ENCODE measurements around the gene CRP.
"Not testable (repeated sequence)": the region's sequence is repeated elsewhere in the genome, so short reads cannot be mapped to it uniquely, and the experiment has no call there.

CRP gene

GRCh38 chr1:159714529-159714928, at the start of gene CRP:
Gene CRP, minus strand, starts transcription at chr1:159714589. Its CDS starts 104 bp downstream, at chr1:159714485.
- H3K9me3 Mint-ChIP-seq (ENCODE audit: low read depth), result peaks cover 9% of the 10 kb centered on the region
- peaks cover 16% of the 10 kb centered on the region for H3K27me3 Mint-ChIP-seq
- peaks cover 5% of the 10 kb centered on the region for H3K36me3 Mint-ChIP-seq
- H3K27ac Mint-ChIP-seq, result no peak within 1 kb of the TSS
- H3K4me3 Mint-ChIP-seq, result no peak within 1 kb of the TSS
- no peaks in the 10 kb centered on the region for H3K4me1 Mint-ChIP-seq (ENCODE audit: low read depth)

- H3K9me3 Mint-ChIP-seq (ENCODE audit: low read depth), result no peaks in the 10 kb centered on the region
- peaks cover 4% of the 10 kb centered on the region for H3K27me3 Mint-ChIP-seq
- H3K27ac Mint-ChIP-seq, result no peak overlapping the region
- H3K36me3 Mint-ChIP-seq, result peaks cover 2% of the 10 kb centered on the region
- H3K4me1 Mint-ChIP-seq (ENCODE audit: low read depth), result no peaks in the 10 kb centered on the region
- H3K4me3 Mint-ChIP-seq, result no peak overlapping the region
Measured at GRCh38 chr1:159763686-159764085, 49.3 kb upstream of the CRP start.

GRCh38 chr1:159756397-159756796, 42.0 kb upstream of the CRP start:
- no peaks in the 10 kb centered on the region for H3K4me1 Mint-ChIP-seq (ENCODE audit: low read depth)
- H3K36me3 Mint-ChIP-seq, result no peaks in the 10 kb centered on the region
- no peaks in the 10 kb centered on the region for H3K27me3 Mint-ChIP-seq
- no peak overlapping the region for H3K4me3 Mint-ChIP-seq
- no peaks in the 10 kb centered on the region for H3K9me3 Mint-ChIP-seq (ENCODE audit: low read depth)
- H3K27ac Mint-ChIP-seq, result no peak overlapping the region

- Mint-ChIP-seq H3K27me3 (no peaks in the 10 kb centered on the region), H3K4me3 (no peak overlapping the region), H3K36me3 (no peaks in the 10 kb centered on the region), H3K27ac (no peak overlapping the region), H3K4me1 (ENCODE audit: low read depth) (no peaks in the 10 kb centered on the region), H3K9me3 (ENCODE audit: low read depth) (no peaks in the 10 kb centered on the region)
Measured at GRCh38 chr1:159755451-159756007, 41.1 kb upstream of the CRP start.

GRCh38 chr1:159753386-159753785, 39.0 kb upstream of the CRP start:
- no peaks in the 10 kb centered on the region for H3K4me1 Mint-ChIP-seq (ENCODE audit: low read depth)
- H3K4me3 Mint-ChIP-seq, result no peak overlapping the region
- no peaks in the 10 kb centered on the region for H3K36me3 Mint-ChIP-seq
- no peak overlapping the region for H3K27ac Mint-ChIP-seq
- H3K9me3 Mint-ChIP-seq (ENCODE audit: low read depth), result no peaks in the 10 kb centered on the region
- no peaks in the 10 kb centered on the region for H3K27me3 Mint-ChIP-seq

GRCh38 chr1:159752135-159752580, 37.8 kb upstream of the CRP start:
- Mint-ChIP-seq H3K36me3 (no peaks in the 10 kb centered on the region), H3K9me3 (ENCODE audit: low read depth) (no peaks in the 10 kb centered on the region), H3K27me3 (no peaks in the 10 kb centered on the region), H3K4me3 (no peak overlapping the region), H3K27ac (no peak overlapping the region), H3K4me1 (ENCODE audit: low read depth) (no peaks in the 10 kb centered on the region)

GRCh38 chr1:159751031-159751430, 36.6 kb upstream of the CRP start:
- Mint-ChIP-seq H3K4me1 (ENCODE audit: low read depth) (no peaks in the 10 kb centered on the region), H3K27me3 (no peaks in the 10 kb centered on the region), H3K36me3 (no peaks in the 10 kb centered on the region), H3K9me3 (ENCODE audit: low read depth) (no peaks in the 10 kb centered on the region), H3K27ac (no peak overlapping the region), H3K4me3 (no peak overlapping the region)

GRCh38 chr1:159750621-159751020, 36.2 kb upstream of the CRP start:
- Mint-ChIP-seq H3K4me3 (no peak overlapping the region), H3K9me3 (ENCODE audit: low read depth) (no peaks in the 10 kb centered on the region), H3K4me1 (ENCODE audit: low read depth) (no peaks in the 10 kb centered on the region), H3K27ac (no peak overlapping the region), H3K27me3 (no peaks in the 10 kb centered on the region), H3K36me3 (no peaks in the 10 kb centered on the region)

- Mint-ChIP-seq H3K27ac (no peak overlapping the region), H3K27me3 (no peaks in the 10 kb centered on the region), H3K9me3 (ENCODE audit: low read depth) (no peaks in the 10 kb centered on the region), H3K36me3 (no peaks in the 10 kb centered on the region), H3K4me3 (no peak overlapping the region), H3K4me1 (ENCODE audit: low read depth) (no peaks in the 10 kb centered on the region)
Measured at GRCh38 chr1:159749630-159750029, 35.2 kb upstream of the CRP start.

- Mint-ChIP-seq H3K4me3 (no peak overlapping the region), H3K9me3 (ENCODE audit: low read depth) (no peaks in the 10 kb centered on the region), H3K4me1 (ENCODE audit: low read depth) (no peaks in the 10 kb centered on the region), H3K36me3 (no peaks in the 10 kb centered on the region), H3K27ac (no peak overlapping the region), H3K27me3 (peaks cover 1% of the 10 kb centered on the region)
Measured at GRCh38 chr1:159748370-159748769, 34.0 kb upstream of the CRP start.

- H3K9me3 Mint-ChIP-seq (ENCODE audit: low read depth), result peaks cover 6% of the 10 kb centered on the region
Measured at GRCh38 chr1:159746666-159747065, 32.3 kb upstream of the CRP start.

GRCh38 chr1:159743651-159744410, 29.4 kb upstream of the CRP start:
- peaks cover 6% of the 10 kb centered on the region for H3K9me3 Mint-ChIP-seq (ENCODE audit: low read depth)
- H3K4me1 Mint-ChIP-seq (ENCODE audit: low read depth), result no peaks in the 10 kb centered on the region
- H3K4me3 Mint-ChIP-seq, result no peak overlapping the region
- H3K27me3 Mint-ChIP-seq, result peaks cover 11% of the 10 kb centered on the region
- no peak overlapping the region for H3K27ac Mint-ChIP-seq
- peaks cover 3% of the 10 kb centered on the region for H3K36me3 Mint-ChIP-seq

More at GRCh38 chr1:159746666-159747065, 32.3 kb upstream of the CRP start:
- H3K36me3 Mint-ChIP-seq, result peaks cover 3% of the 10 kb centered on the region
- H3K27me3 Mint-ChIP-seq, result peaks cover 6% of the 10 kb centered on the region
- no peak overlapping the region for H3K27ac Mint-ChIP-seq
- no peak overlapping the region for H3K4me3 Mint-ChIP-seq
- no peaks in the 10 kb centered on the region for H3K4me1 Mint-ChIP-seq (ENCODE audit: low read depth)

GRCh38 chr1:159737238-159737916, 23.0 kb upstream of the CRP start:
- Mint-ChIP-seq H3K4me1 (ENCODE audit: low read depth) (no peaks in the 10 kb centered on the region), H3K4me3 (no peak overlapping the region), H3K27me3 (peaks cover 8% of the 10 kb centered on the region), H3K9me3 (ENCODE audit: low read depth) (peaks cover 5% of the 10 kb centered on the region), H3K36me3 (peaks cover 2% of the 10 kb centered on the region), H3K27ac (no peak overlapping the region)

- H3K36me3 Mint-ChIP-seq; H3K4me1 Mint-ChIP-seq (ENCODE audit: low read depth); H3K27me3 Mint-ChIP-seq; H3K4me3 Mint-ChIP-seq; H3K27ac Mint-ChIP-seq: not testable (repeated sequence)
- H3K9me3 Mint-ChIP-seq (ENCODE audit: low read depth), result peaks cover 22% of the 10 kb centered on the region
Measured at GRCh38 chr1:159723188-159723587, 8.8 kb upstream of the CRP start.

GRCh38 chr1:159719990-159720389, 5.6 kb upstream of the CRP start:
- Mint-ChIP-seq H3K27me3 (peaks cover 18% of the 10 kb centered on the region), H3K27ac (no peak overlapping the region), H3K4me1 (ENCODE audit: low read depth) (no peaks in the 10 kb centered on the region), H3K4me3 (no peak overlapping the region), H3K36me3 (peaks cover 5% of the 10 kb centered on the region), H3K9me3 (ENCODE audit: low read depth) (peaks cover 28% of the 10 kb centered on the region)
